8988T (cell line): ENCODE data around the gene FAM83G.
"Not testable (repeated sequence)": the region's sequence is repeated elsewhere in the genome, so short reads cannot be mapped to it uniquely, and the experiment has no call there.

Experiments
- DNase-seq: peaks from one replicate; pipeline ENCODE4 v3.0.0; 2011

Gene FAM83G

GRCh38 chr17:19023209-19023999, 18.8 kb upstream of the FAM83G start:
- no peak for DNase-seq

DNA sequence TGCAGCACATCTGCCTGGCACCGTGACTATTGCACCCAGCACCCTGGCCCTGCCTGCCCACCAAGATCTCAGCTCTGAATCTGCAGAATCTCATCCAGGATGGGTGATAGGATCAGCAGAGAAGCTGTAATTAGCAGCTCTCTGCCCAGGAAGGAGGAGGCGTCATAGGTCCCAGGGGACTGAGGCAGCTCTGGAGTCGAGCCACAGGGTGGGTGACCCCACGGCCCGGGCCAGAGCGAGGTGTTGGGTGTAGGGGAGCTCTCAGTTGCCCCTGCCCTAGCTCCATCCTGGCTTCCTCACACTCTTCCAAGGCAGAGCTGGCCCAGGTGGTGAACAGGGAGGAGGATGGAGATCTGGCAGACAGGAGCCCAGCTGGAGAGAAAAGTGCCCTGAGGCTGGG, 18.2 kb upstream of the FAM83G start:
- DNase-seq: no peak

DNA sequence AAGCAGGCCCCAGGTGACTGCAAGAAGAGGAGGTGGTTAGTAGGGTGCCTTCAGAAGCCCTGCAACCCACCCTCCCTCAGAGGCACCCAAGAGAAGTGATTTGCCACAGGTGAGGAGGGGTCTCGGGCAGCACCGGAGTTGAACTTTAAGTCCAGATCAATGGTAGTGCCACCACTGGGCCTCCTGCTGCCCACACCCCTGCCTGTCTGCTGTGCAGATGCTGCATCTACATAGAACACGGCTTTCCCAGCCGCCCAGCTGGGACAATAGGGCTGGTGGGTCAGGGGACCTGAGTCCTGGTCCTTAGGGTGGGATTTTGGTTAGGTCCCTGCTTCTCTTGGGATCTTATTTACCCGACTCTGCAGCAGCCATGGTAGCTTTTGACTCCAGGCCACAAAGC, 17.6 kb upstream of the FAM83G start:
- no peak for DNase-seq

DNA sequence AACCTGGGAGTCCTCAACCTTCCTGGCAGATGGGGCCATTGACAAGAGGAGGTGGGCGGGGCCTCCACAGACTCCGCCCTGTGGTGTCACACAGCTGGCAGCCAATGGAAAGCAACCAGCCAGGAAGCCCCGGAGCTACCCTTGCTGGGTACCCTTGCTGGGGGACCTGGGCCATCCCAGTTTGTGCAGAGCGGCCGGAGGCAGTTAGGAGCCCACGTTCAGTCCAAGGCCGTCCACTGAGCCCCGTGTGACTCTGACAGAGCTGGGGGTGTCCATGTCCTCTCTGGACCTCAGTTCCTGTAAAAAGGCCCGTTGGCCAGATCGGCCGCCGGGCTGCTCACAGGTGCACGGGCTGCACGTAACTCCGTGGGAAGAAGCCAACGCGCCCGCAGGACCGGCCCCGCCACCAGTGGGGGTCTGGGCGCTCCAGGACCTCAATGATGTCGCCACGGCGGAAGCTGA, 17.1 kb upstream of the FAM83G start:
- no peak for DNase-seq

DNA sequence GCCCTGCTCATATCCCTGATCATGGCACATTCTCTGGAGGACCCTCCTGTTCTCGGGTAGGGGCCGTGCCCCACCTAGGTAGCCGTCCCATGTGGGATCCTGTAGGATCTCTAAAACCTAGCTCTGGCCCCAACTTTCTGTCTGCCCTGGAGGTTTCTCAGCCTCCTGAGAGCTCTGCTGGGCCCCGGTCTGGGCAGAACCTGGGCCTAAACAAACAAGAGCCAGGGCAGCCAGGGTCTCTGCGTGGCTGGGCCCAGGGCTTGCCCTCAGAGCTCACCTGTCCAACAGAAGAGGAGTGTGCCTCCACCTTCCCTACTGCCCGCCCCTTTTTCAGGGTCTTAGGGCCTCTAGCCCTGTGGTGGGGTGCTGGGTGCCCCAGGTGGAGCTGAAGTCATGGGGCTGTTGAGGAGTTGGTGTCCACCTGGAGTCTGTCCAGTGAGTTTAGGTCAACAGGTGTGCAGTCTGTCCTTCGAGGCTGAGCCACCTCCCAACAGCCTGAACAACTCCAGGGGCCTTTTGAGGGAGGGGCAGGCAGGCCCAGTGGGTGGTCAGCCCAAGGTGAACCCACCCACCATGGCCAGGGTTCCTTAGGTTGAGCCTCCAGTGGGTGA, 16.6 kb upstream of the FAM83G start:
- not testable (repeated sequence) for DNase-seq

DNA sequence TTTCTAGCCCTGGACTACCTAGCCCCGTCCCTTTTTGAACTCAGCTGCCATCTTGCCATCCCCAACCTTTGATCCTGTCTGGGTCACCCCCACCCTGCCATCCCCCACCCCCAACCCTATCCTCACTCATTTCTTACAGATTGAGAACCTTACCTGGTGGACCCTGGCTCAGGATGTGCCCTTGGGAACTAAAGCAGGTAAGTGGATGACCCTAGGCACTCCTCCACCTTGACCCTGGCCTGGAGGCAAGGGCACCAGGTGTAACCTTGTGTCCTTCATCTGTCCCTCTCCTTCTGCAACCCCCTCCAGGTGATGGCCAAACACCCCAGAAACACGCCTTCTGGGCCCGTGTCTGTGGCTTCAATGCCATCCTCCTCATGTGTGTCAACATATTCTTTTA, 15.5 kb upstream of the FAM83G start:
- no peak for DNase-seq

GRCh38 chr17:19019041-19019941, 14.7 kb upstream of the FAM83G start:
- DNase-seq: no peak

DNA sequence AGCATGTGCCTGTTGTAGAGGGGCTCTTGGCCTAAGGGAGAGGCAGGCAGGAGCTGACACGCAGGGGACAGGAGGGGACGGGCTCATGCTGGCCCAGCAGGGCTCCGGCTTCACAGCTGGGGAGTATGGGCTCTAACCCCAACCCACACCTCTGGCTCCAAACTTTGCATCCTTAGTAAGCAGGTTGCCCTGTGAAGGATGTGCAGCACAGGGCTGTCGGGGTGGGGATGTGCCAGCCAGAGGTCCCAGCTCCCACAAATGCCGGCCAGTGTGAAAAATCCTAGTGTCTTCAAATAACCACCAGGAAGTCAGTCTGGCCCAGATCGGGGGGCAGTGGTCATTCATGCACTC, 14.0 kb upstream of the FAM83G start:
- DNase-seq: no peak

GRCh38 chr17:19017804-19018599, 13.4 kb upstream of the FAM83G start:
- DNase-seq: no peak

GRCh38 chr17:19017401-19017800, 12.8 kb upstream of the FAM83G start:
- no peak for DNase-seq

DNA sequence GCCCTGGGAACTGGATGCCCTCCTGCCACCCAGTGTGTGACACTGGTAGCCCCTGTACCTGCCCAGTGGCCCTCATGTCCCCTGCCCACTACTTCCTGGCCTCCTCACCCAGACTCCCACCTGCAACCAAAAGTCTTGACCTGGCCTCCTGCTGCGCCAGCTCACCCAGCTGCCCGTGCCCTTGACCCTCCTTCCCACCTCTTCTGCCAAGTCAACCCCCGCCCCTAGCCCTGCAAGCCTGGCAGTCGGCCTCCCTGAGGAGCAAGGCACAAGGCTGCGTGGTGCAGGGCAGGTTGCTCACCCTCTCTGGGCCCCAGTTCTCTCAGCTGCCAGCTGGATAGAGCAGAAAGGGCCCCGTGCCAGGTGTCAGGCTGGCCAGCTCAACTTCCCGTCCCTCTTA, 12.3 kb upstream of the FAM83G start:
- DNase-seq: no peak

GRCh38 chr17:19016297-19016696, 11.7 kb upstream of the FAM83G start:
- DNase-seq: no peak

DNA sequence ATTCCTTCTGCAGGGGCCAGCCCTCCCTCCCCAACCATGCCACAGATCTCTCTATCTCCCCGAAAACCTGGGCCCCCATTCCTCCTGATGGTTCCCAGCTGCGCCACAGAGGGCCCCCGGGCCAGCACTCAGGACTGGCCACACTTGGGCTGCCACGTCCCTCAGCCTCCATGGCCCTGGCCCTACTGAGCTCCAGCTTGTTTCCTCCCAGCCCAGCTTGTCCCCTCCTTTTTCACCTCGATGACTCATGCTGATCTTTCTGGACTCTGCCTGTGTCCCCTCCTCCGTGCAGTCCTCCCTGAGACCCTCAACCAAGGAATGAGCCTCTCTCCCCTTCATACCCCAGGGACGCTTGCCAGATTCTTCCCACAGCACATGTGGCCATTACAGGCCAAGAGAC, 10.9 kb upstream of the FAM83G start:
- no peak for DNase-seq

- no peak for DNase-seq
Observed at GRCh38 chr17:19014628-19015215, 10.2 kb upstream of the FAM83G start.

- DNase-seq: no peak
Observed at GRCh38 chr17:19013806-19014627, 9.5 kb upstream of the FAM83G start.

DNA sequence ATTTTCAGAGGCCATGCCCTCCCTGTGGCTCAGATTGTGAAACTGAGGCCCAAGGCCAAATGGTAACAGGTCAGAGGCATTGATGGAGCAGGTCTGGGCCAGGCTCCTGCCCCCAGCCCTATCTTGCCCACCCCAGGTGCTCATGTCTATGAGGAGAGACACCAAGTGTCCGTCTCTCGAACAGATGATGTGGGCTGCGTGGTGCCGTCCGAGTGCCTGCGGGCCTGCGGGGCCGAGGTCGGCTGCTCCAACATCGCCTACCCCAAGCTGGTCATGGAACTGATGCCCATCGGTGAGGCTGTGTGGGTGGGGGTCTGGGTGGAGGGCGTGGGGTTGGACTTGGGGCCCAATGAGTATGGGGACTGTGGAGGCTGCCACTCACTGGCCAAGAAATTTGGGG, 8.7 kb upstream of the FAM83G start:
- DNase-seq: no peak

DNA sequence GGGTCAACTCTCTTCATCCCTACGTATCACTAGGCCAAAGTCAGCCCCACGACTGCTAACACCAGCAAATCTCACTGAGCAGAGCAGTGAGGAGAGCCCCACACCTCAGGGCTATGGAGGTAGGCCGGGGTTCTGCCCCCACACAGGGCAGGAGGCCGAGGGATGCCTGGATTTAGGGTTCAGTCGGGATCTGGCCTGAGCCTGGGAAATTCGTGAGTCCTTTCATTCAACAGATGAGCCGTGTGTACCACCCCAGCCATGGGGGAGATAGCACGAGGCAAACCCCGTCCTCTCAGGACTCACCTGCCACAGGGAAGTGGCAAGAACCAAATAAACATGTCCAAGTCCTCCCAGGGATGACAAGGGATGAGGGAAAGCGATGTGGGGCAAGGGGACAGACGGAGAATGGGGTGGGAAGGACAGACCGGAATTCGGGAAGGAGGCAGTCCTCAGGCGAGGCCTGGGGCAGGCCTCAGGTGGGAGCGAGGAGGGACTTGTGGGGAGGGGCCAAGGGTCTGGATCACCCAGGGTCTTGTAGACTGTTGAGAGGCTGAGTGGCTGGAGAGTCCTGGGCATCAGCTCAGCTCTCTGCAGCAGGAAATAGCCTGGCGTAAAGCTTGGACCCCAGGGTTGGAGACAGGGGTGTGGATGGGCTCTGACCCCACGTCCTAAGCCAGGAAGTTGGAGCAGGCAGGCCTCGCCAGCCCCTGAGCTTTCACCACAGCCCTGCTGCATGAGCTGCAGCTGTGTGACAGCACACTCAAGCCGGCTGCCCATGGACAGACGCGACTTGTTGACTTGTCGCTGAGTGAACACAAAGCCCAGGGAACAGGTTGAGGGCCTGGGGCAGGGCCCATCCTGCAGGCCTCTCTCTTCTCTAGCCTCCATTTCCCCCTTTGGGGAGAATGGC, 7.9 kb upstream of the FAM83G start:
- DNase-seq: no peak

GRCh38 chr17:19011581-19011980, 7.0 kb upstream of the FAM83G start:
- DNase-seq: no peak

GRCh38 chr17:19010729-19011505, 6.4 kb upstream of the FAM83G start:
- no peak for DNase-seq

DNA sequence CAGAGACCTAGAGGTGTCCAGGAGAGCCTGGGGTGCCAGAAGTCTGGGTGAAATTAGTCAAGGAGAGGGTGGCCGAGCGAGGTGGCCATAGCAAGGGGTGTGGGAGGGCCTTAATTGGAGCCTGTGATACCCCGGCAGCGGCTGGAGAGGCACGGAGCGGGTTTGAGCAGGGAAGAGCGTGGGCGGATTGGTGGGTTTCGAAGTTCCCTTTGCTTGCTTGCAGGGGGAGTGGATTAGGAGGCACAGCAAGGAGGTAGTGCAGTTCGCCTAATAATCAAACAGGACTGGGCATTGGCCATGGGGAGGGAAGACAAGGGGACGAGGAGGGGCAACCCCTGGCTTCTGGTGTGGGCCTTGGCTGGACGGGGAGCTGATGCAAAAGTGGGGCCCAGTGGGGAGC, 5.4 kb upstream of the FAM83G start:
- DNase-seq: no peak
